ENCODE measurements around the gene EYS. TPM values are rescaled to one million over a fixed set of nuclear protein-coding genes. Genes with fewer than 3 reads are reported as not detected.
"Not testable (repeated sequence)": the region's sequence is repeated elsewhere in the genome, so short reads cannot be mapped to it uniquely, and the experiment has no call there.

The EYS gene
- total and polyA plus RNA-seq, 8 donors, result 0.03 to 0.25 (median 0.13) TPM

DNA sequence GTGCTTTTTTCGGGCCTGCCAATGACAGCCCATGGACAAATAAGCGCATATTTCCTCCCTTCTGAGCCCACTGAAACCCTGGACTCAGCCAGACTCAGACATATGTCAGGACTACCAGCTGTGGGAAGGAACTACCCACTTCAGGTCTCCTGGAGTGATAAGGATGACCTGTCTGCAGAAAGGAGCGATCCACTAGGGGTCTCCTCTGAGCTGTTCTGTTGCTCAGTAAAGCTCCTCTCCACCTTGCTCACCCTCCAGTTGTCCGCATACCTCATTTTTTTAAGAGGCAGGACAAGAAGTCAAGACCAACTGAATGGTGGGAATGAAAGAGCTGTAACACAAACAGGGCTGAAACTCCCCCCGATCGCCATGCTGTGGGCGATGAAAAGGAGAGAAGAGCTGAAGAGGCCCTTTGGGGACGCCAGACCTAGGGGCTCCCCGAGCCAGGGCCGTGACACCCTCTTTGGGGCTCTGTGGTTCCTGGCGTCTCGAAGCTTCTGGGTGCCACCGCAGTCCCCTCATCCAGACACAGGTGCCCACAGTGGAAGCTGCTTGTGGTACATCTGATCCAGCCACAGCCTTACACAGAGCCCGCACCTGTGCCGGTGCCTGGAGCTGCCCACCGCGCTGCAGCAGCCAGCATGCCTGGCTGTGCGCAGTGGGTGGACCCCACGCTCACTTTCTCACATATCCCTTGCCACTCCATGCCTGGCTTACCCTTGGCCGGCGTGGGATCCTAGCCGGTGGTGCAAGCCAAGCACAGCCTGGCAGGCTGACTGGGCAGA is 68.8 kb downstream of the EYS start:
- no peak for FAIRE-seq
- 85 to 88% methylated on average over 22 of the region's 22 CpGs for WGBS, 2 donors
- no peak for DNase-seq

DNA sequence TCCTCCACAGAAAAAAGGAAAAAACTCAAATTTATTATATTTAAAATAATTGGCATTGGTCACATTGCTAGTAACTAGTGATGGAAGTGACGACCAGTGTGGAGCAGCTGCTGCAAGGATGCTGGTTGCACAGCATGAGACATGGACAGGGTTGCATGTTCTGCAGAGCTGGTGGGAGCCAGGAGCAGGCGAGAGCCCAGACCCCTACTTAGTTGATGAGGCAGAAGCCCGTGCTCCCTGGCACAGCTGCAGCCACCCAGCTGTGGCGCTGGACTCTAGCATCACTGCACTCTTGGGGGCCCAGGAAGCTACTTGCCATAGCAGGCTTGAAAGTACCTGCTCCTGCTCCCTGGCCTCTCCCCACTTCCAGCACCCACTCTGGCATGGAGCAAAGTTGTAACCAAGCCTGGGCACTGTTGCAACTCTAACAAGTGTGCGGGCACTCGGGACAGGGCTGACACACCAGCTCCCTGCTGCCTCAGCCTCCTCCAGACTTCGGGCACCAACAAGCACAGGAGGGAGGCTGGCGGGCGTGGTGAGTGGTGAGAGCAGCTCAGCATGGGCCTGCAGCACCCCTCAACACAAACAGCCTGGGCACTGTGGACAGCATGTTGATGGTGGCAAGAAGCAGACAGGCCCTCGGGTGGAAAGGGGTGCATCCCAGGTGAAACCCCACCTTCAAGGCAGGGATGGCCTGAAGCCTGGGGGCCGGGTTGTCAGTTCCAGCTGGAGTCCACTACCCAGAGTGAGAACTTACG is 69.6 kb downstream of the EYS start:
- no peak overlapping the region for H3K4me3 ChIP-seq
- H3K36me3 ChIP-seq, result no peaks in the 10 kb centered on the region
- intact Hi-C loops (cut with DNase I), result no loop called here
- DNase-seq, result peak in 1 of 6 donors; percentile 45
- 74 to 82% methylated on average over 12 of the region's 12 CpGs for WGBS, 2 donors
- ATAC-seq, result no peak
- TF ChIP-seq, protein P1, sequence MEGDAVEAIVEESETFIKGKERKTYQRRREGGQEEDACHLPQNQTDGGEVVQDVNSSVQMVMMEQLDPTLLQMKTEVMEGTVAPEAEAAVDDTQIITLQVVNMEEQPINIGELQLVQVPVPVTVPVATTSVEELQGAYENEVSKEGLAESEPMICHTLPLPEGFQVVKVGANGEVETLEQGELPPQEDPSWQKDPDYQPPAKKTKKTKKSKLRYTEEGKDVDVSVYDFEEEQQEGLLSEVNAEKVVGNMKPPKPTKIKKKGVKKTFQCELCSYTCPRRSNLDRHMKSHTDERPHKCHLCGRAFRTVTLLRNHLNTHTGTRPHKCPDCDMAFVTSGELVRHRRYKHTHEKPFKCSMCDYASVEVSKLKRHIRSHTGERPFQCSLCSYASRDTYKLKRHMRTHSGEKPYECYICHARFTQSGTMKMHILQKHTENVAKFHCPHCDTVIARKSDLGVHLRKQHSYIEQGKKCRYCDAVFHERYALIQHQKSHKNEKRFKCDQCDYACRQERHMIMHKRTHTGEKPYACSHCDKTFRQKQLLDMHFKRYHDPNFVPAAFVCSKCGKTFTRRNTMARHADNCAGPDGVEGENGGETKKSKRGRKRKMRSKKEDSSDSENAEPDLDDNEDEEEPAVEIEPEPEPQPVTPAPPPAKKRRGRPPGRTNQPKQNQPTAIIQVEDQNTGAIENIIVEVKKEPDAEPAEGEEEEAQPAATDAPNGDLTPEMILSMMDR (IDR thresholded peaks at IDR 0.05), result no peak
- H3K4me1 ChIP-seq, result no peaks in the 10 kb centered on the region
- H3K9me3 ChIP-seq, result no peaks in the 10 kb centered on the region
- FAIRE-seq, result no peak
- no peak overlapping the region for H3K27ac ChIP-seq
- no peaks in the 10 kb centered on the region for H3K27me3 ChIP-seq

More for the DNA sequence above, 68.8 kb downstream of the EYS start:
- intact Hi-C loops (cut with DNase I), result no loop called here
- no peaks in the 10 kb centered on the region for H3K9me3 ChIP-seq
- no peak overlapping the region for H3K27ac ChIP-seq
- TF ChIP-seq, protein P1 (IDR thresholded peaks at IDR 0.05), result no peak
- no peaks in the 10 kb centered on the region for H3K4me1 ChIP-seq
- H3K36me3 ChIP-seq, result no peaks in the 10 kb centered on the region
- peak in 1 of 4 donors; percentile 53 for ATAC-seq
- H3K27me3 ChIP-seq, result no peaks in the 10 kb centered on the region
- no peak overlapping the region for H3K4me3 ChIP-seq

DNA sequence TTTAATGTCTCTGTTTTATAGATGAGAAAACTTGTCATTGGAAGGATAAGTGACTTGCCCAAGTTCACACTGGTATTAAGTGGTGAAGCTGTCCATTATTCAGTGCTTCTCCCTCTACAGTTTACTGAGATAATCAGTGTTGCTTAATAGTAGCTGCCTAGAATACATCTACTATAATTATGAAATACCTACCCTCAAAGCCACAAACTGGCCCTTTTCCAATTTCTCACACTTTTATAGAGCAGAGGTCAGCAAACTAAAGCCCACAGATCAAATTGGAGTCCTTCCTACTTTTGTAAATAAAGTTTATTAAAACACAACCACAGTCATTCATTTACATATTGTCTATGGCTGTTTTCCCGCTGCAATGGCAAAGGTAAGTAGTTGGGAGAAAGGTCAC is 73.5 kb downstream of the EYS start:
- no peaks in the 10 kb centered on the region for H3K4me1 ChIP-seq
- no peak overlapping the region for H3K27ac ChIP-seq
- DNase-seq (no peak), ATAC-seq (no peak), FAIRE-seq (no peak)
- H3K4me3 ChIP-seq, result no peak overlapping the region
- WGBS, 2 donors, result 75 to 78% methylated on average over 1 of the region's 1 CpG
- intact Hi-C loops (cut with DNase I), result no loop called here
- TF ChIP-seq, protein P1 (IDR thresholded peaks at IDR 0.05), result no peak
- H3K27me3 ChIP-seq, result no peaks in the 10 kb centered on the region
- H3K9me3 ChIP-seq, result no peaks in the 10 kb centered on the region
- H3K36me3 ChIP-seq, result no peaks in the 10 kb centered on the region

- no peak overlapping the region for H3K27ac ChIP-seq
- no peak overlapping the region for H3K4me3 ChIP-seq
- intact Hi-C loops (cut with DNase I), result no loop called here
- FAIRE-seq, result no peak
- H3K9me3 ChIP-seq, result no peaks in the 10 kb centered on the region
- 46 to 60% methylated on average over 2 of the region's 2 CpGs for WGBS, 2 donors
- no peak for ATAC-seq
- no peak for DNase-seq
- H3K36me3 ChIP-seq, result no peaks in the 10 kb centered on the region
- no peaks in the 10 kb centered on the region for H3K4me1 ChIP-seq
- H3K27me3 ChIP-seq, result no peaks in the 10 kb centered on the region
- TF ChIP-seq, protein P1 (IDR thresholded peaks at IDR 0.05), result no peak
These were observed 75.3 kb downstream of the EYS start for GRCh38 chr6:65631711-65632110.

- H3K27me3 ChIP-seq; H3K27ac ChIP-seq; FAIRE-seq; H3K9me3 ChIP-seq; H3K4me1 ChIP-seq; intact Hi-C loops (cut with DNase I); ATAC-seq; H3K36me3 ChIP-seq; H3K4me3 ChIP-seq: not testable (repeated sequence)
- WGBS, 2 donors, result 86 to 87% methylated on average over 27 to 33 of the region's 35 CpGs
- peak in 1 of 6 donors; percentile 34 for DNase-seq
These were observed 79.5 kb downstream of the EYS start for GRCh38 chr6:65627434-65627999.
